GM12878 (cell line): ENCODE measurements around the gene KLF12. TPM values are rescaled to one million over a fixed set of nuclear protein-coding genes. Genes with fewer than 3 reads are reported as not detected.

Experiments
- BCL3 ChIP-seq: IDR thresholded peaks from 2 replicates; pipeline ENCODE4 v1.6.1; 2011; ENCODE audit warnings: borderline replicate concordance, low read depth, mild to moderate bottlenecking, moderate library complexity, low read length; ENCODE audit not compliant: insufficient read depth, poor library complexity, severe bottlenecking
- CEBPZ ChIP-seq: fragments of 150-350 bp; IDR thresholded peaks from 2 replicates; pipeline ENCODE4 v1.6.1; 2016; ENCODE audit warnings: low read depth, low read length
- CHD2 ChIP-seq: IDR thresholded peaks from 2 replicates; pipeline ENCODE4 v1.6.1; 2011; ENCODE audit warnings: low read depth, low read length, improper control_type of control experiment, borderline replicate concordance
- DPF2 ChIP-seq: fragments of 450-650 bp; IDR thresholded peaks from 2 replicates; pipeline ENCODE4 v1.6.1; 2017; ENCODE audit warnings: mild to moderate bottlenecking
- FOS ChIP-seq: IDR thresholded peaks from 3 replicates; pipeline ENCODE4 v1.6.1; 2011; ENCODE audit warnings: borderline replicate concordance; ENCODE audit not compliant: insufficient read length; ENCODE audit errors: extremely low read depth
- FOXM1 ChIP-seq: IDR thresholded peaks from 2 replicates; pipeline ENCODE4 v1.6.1; 2012; ENCODE audit warnings: low read depth, mild to moderate bottlenecking, inconsistent platforms, low read length, moderate library complexity
- GABPA ChIP-seq: IDR thresholded peaks from 2 replicates; pipeline ENCODE4 v1.6.1; 2014; ENCODE audit warnings: antibody characterized with exemption, low read depth, mild to moderate bottlenecking, inconsistent platforms
- HDAC6 ChIP-seq: fragments of 200-600 bp; sonication (generic); IDR thresholded peaks from one replicate; pipeline ENCODE4 v1.8.0; 2017; ENCODE audit warnings: antibody characterized with exemption; ENCODE audit not compliant: unreplicated experiment
- KDM1A ChIP-seq: fragments of 200-600 bp; sonication (generic); IDR thresholded peaks from 2 replicates; pipeline ENCODE4 v1.6.1; 2016; ENCODE audit warnings: borderline replicate concordance
- POU2F2 ChIP-seq: IDR thresholded peaks from 3 replicates; pipeline ENCODE4 v1.6.1; 2011; ENCODE audit warnings: low read depth, mild to moderate bottlenecking, low read length, borderline replicate concordance
- RB1 ChIP-seq: fragments of 450-650 bp; formaldehyde crosslinking; IDR thresholded peaks from 2 replicates; pipeline ENCODE4 v1.6.1; 2017; ENCODE audit warnings: mild to moderate bottlenecking, borderline replicate concordance
- RFX5 ChIP-seq: IDR thresholded peaks from 2 replicates; pipeline ENCODE4 v1.6.1; 2011; ENCODE audit warnings: low read depth, low read length, improper control_type of control experiment
- SPI1 ChIP-seq: IDR thresholded peaks from 2 replicates; pipeline ENCODE4 v1.6.1; 2011; ENCODE audit warnings: low read depth, mild to moderate bottlenecking, low read length, moderate library complexity, borderline replicate concordance; ENCODE audit not compliant: insufficient read depth
- WRNIP1 ChIP-seq: IDR thresholded peaks from 2 replicates; pipeline ENCODE4 v1.6.1; 2011; ENCODE audit warnings: low read depth, low read length, improper control_type of control experiment, borderline replicate concordance
- ZBED1 ChIP-seq: IDR thresholded peaks from 2 replicates; pipeline ENCODE4 v1.6.1; 2016; ENCODE audit warnings: borderline replicate concordance
- ZBTB33 ChIP-seq: fragments of 450-650 bp; IDR thresholded peaks from 2 replicates; pipeline ENCODE4 v1.6.1; 2017; ENCODE audit warnings: mild to moderate bottlenecking
- ZNF207 ChIP-seq: fragments of 450-650 bp; IDR thresholded peaks from 2 replicates; pipeline ENCODE4 v1.6.1; 2014; ENCODE audit warnings: antibody characterized with exemption, mild to moderate bottlenecking, borderline replicate concordance
- ZNF384 ChIP-seq: IDR thresholded peaks from 2 replicates; pipeline ENCODE4 v1.6.1; 2012; ENCODE audit warnings: low read depth, mild to moderate bottlenecking, low read length, improper control_type of control experiment, borderline replicate concordance
- polyA plus RNA-seq, 11 experiments: library from polyadenylated mRNA; depleted of rRNA in 4 of 11; unstranded in 6 of 11; stranded (reverse) in 5 of 11; fragments of >200 nt; fragmentation: Nextera tagmentation in 4 of 11; fragmentation: Illumina TruSeq in 1 of 11; extraction: Ambion mirVana in 4 of 11; extraction: Trizol in 1 of 11; gene quantifications; 1 replicate in 1 of 11; 2 replicates in 10 of 11; pipeline versions ENCODE4 v1.2.1 to v1.2.3, GENCODE V29; 2011 to 2016; ENCODE audit warnings: inconsistent platforms in 2 of 11, missing spikeins in 2 of 11, low read depth in 1 of 11
- total RNA-seq, 4 experiments: library from RNA; depleted of rRNA in 3 of 4; stranded (reverse); fragments of >200 nt in 3 of 4; fragmentation: Illumina TruSeq in 1 of 4; extraction: Trizol in 1 of 4; gene quantifications; 2 replicates each; pipeline versions ENCODE4 v1.2.1 to v1.2.3, GENCODE V29; 2013 to 2021
- TF ChIP-seq, protein P1 (sequence below): fragments of 450-650 bp; IDR thresholded peaks from 2 replicates; pipeline ENCODE4 v1.6.1; 2016; ENCODE audit warnings: mild to moderate bottlenecking
- TF ChIP-seq, protein P2 (sequence below): IDR thresholded peaks from 2 replicates; pipeline ENCODE4 v1.6.1; 2011; ENCODE audit warnings: borderline replicate concordance, low read depth, mild to moderate bottlenecking, moderate library complexity, mixed read lengths, low read length; ENCODE audit not compliant: insufficient read depth; ENCODE audit errors: extremely low read length

Gene KLF12
- total and polyA plus RNA-seq, 10 of the 15 experiments (the other 5 are each of a cell fraction or from before 2014, with no cell fraction given), result 0.11 to 11.4 (median 0.98) TPM

DNA sequence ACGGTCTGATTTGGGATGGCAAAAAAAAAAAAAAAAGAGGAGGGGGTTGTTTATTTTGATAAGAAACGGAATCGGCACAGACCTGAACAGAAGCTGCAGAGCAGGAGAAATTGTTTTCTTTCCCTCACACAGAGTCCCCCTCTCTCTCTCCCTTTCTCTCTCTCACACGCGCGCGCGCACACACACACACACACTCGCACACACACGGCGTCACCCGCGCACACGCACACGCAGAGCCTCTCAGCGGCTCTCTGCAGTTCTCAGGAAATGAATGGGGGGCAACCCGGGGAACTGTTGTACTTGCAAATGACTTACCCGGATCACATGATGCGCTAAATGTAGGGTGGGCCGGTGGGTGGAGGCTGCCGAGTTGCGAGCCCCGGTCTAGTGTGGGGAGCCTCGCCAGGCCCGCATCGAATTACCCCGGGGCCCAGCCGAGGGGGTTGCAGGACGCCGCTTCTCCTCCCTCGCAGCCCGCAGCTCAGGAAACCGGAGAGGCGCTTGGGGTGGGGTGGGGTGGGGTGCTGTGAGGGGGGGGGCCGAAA, 475 bp downstream of the KLF12 start (continued):
- TF ChIP-seq CEBPZ, result no peak
- TF ChIP-seq DPF2, result no peak
- TF ChIP-seq ZNF207, result 0 out of 2 replicates have a peak, but pooled peaks have one; percentile 30
- no peak for TF ChIP-seq FOXM1
- TF ChIP-seq KDM1A, result no peak
- TF ChIP-seq FOS, result no peak
- no peak for TF ChIP-seq ZBED1
- TF ChIP-seq RFX5, result no peak
- TF ChIP-seq, protein P1, sequence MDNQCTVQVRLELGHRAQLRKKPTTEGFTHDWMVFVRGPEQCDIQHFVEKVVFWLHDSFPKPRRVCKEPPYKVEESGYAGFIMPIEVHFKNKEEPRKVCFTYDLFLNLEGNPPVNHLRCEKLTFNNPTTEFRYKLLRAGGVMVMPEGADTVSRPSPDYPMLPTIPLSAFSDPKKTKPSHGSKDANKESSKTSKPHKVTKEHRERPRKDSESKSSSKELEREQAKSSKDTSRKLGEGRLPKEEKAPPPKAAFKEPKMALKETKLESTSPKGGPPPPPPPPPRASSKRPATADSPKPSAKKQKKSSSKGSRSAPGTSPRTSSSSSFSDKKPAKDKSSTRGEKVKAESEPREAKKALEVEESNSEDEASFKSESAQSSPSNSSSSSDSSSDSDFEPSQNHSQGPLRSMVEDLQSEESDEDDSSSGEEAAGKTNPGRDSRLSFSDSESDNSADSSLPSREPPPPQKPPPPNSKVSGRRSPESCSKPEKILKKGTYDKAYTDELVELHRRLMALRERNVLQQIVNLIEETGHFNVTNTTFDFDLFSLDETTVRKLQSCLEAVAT, result peak; percentile 74
- TF ChIP-seq RB1, result no peak
- no peak for TF ChIP-seq ZNF384
- no peak for TF ChIP-seq GABPA
- peak; percentile 67; the same call in 2 of the 3 replicates for TF ChIP-seq POU2F2
- TF ChIP-seq ZBTB33, result no peak
- TF ChIP-seq BCL3, result no peak
- TF ChIP-seq SPI1, result no peak
- TF ChIP-seq, protein P2, sequence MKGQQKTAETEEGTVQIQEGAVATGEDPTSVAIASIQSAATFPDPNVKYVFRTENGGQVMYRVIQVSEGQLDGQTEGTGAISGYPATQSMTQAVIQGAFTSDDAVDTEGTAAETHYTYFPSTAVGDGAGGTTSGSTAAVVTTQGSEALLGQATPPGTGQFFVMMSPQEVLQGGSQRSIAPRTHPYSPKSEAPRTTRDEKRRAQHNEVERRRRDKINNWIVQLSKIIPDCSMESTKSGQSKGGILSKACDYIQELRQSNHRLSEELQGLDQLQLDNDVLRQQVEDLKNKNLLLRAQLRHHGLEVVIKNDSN, result peak; percentile 77
- no peak for TF ChIP-seq HDAC6
- 0 out of 2 replicates have a peak, but pooled peaks have one; percentile 40 for TF ChIP-seq CHD2
- no peak for TF ChIP-seq WRNIP1
